LNCaP clone FGC (cell line): ENCODE data around the gene RPL31.
"Not testable (repeated sequence)": the region's sequence is repeated elsewhere in the genome, so short reads cannot be mapped to it uniquely, and the experiment has no call there.

Experiments
- DNase-seq: peaks from one replicate; pipeline ENCODE4 v3.0.0-alpha.2; 2011; ENCODE audit warnings: low read depth
- H3K4me3 ChIP-seq: 2 replicates; pipeline ENCODE4 v1.5.1; 2011; ENCODE audit warnings: mild to moderate bottlenecking, low read depth, low read length, control low read depth
- TF ChIP-seq, protein P1 (sequence below): IDR thresholded peaks from 2 replicates; pipeline ENCODE4 v1.5.1; 2012; ENCODE audit warnings: mild to moderate bottlenecking; ENCODE audit not compliant: control insufficient read depth, insufficient read depth; ENCODE audit errors: extremely low read depth

The RPL31 gene

DNA sequence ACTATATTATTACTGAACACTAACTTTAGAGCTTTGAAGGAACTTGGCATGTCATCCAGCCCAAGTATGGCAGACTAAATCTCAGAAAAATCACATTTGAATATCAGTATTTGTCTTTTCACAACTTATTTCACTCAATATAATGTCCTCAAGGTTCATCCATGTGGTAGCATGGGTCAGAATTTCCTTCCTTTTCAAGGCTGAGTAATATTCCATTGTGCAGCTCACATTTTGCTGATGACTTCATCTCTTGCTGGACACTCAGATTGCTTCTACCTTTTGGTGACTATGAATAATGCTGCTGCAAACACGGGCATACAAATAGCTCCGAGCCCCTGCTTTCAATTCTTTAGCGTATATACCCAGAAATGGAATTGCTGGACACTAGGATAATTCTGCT is 46.7 kb downstream of the RPL31 start:
- H3K4me3 ChIP-seq: no peak overlapping the region
- no peak for DNase-seq
- TF ChIP-seq, protein P1, sequence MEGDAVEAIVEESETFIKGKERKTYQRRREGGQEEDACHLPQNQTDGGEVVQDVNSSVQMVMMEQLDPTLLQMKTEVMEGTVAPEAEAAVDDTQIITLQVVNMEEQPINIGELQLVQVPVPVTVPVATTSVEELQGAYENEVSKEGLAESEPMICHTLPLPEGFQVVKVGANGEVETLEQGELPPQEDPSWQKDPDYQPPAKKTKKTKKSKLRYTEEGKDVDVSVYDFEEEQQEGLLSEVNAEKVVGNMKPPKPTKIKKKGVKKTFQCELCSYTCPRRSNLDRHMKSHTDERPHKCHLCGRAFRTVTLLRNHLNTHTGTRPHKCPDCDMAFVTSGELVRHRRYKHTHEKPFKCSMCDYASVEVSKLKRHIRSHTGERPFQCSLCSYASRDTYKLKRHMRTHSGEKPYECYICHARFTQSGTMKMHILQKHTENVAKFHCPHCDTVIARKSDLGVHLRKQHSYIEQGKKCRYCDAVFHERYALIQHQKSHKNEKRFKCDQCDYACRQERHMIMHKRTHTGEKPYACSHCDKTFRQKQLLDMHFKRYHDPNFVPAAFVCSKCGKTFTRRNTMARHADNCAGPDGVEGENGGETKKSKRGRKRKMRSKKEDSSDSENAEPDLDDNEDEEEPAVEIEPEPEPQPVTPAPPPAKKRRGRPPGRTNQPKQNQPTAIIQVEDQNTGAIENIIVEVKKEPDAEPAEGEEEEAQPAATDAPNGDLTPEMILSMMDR: no peak

DNA sequence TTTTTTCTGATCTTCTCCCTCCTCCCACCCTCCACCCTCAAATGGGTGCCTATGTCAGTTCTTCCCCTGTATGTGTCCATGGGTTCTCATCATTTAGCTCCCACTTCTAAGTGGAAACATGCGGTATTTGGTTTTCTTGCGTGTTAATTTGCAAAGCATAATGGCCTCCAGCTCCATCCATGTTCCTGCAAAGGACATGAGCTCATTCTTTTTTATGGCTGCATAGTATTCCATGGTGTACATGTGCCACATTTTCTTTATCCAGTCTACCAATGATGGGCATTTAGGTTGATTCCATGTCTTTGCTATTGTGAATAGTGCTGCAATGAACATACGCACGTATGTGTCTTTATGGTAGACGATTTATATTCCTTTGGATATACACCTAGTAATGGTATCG is 48.8 kb downstream of the RPL31 start:
- not testable (repeated sequence) for H3K4me3 ChIP-seq, DNase-seq

- no peak overlapping the region for H3K4me3 ChIP-seq
- no peak for DNase-seq
- TF ChIP-seq, protein P1: no peak
Measured at GRCh38 chr2:101052147-101052546, 50.1 kb downstream of the RPL31 start.

DNA sequence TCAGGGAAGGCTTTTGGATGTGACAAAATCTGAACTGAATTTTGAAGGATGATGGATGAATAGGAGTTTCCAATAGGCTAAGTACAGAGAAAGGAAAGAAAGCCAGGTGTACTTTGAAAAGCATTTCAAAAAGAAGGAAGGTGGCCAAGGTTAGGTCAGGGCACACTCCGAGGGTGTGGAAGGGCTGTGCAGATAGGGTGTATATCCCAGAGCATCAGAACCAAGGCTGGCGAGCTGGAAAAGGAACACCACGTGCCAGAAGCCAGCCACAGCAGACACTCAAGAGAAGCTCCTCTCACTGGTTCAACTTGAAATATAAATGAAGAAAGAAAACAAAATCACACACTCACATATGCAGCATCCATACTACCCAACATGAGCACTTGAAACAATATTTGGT is 51.0 kb downstream of the RPL31 start:
- H3K4me3 ChIP-seq: no peak overlapping the region
- TF ChIP-seq, protein P1: no peak

More for the DNA sequence above, 51.0 kb downstream of the RPL31 start:
- DNase-seq: no peak
